ELF-1 (cell line): ENCODE data around the gene EXOC4.

ENCODE experiments used
- DNase-seq: peaks from one replicate; pipeline ENCODE4 v3.0.0-alpha.2; 2016; ENCODE audit warnings: low read depth, low spot score

EXOC4 gene

GRCh38 chr7:133423618-133424017 is 170.7 kb downstream of the EXOC4 start:
- no peak for DNase-seq

DNA sequence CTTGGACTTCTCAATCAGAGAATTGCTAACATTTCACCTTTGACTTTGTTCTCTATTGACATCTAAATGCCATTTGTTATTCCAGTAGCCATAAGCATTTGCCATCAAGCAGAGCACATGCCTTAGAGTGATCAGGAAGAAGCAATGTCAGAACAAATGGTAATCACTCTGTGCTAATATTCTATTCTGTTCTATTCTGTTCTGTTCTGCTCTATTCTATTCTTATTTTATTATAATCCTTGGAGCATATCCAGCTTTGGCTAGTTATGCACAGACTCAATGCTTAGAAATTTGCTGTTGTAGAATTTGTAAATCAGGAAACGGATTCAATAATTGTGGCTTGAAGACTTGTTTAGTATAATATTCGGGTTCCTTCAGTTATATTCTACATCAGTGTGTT is 175.4 kb downstream of the EXOC4 start:
- no peak for DNase-seq

DNA sequence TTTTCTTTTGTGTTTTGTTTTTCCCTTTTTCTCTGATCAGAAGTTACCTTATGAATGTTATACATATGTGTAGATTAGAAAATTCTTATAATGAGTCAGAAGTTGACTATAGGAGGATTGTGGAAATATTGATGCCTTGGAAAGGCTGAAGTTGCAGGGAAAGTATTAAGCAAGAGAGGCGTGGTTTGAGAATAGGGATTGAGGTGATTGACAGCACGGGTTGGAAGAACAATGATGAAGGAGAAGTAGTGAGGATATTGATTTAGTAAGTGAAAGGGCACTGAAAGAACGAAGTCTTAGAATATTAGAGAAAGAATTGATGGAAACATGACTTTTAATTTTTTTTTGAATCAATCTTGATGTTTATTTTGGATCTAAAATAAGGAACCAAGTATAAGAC is 176.0 kb downstream of the EXOC4 start:
- no peak for DNase-seq

GRCh38 chr7:133429371-133429770 is 176.5 kb downstream of the EXOC4 start:
- no peak for DNase-seq

DNA sequence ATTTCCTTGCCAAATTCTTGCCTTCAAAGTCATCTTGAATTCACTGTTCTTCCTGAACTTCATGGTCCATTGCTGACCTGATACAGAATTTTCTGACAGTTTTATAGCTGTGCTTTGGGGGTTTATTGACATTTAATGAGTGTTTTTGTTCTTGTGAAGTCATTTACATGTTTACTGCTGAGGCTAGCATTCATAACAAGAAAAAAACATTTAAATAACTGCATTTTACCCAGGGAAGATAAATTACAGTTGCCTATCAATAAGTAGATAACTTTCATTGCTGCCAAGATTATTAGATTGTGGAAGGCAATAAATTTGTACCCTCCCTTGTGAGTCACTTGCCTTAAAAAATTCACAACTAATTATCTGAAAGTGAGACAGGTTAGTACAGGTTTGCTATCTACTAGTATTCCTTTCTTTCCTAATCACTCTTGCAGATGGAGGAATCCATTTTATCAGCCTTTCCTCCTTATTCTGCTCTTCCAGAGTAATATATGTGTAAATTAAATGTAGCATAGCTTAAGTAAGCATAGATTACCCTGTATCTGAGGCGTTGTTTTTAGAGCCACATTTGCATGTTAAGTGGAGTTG is 178.4 kb downstream of the EXOC4 start:
- DNase-seq, result no peak

- no peak for DNase-seq
Observed at GRCh38 chr7:133433165-133433812, 180.4 kb downstream of the EXOC4 start.

GRCh38 chr7:133434246-133434865 is 181.5 kb downstream of the EXOC4 start:
- no peak for DNase-seq

DNA sequence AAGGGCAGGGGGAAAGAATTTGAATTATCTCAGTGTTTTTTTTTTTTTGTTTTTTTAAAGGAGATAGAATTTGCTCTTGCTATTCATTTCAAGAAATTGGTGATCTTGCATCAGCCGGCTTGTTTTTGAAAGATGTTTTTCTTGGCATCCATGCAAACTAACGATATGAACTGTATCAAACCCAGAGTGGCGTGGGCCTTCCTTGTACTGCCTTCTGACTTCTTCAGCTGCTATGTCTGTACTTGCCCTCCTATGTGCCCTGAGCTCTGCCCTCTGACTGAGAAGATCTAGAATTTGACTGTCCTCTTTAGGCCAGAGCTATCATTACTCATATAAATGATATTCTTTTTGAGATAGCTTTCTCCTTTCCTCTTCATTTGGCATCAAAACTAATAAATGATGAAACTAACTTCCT is 183.1 kb downstream of the EXOC4 start:
- DNase-seq, result no peak

DNA sequence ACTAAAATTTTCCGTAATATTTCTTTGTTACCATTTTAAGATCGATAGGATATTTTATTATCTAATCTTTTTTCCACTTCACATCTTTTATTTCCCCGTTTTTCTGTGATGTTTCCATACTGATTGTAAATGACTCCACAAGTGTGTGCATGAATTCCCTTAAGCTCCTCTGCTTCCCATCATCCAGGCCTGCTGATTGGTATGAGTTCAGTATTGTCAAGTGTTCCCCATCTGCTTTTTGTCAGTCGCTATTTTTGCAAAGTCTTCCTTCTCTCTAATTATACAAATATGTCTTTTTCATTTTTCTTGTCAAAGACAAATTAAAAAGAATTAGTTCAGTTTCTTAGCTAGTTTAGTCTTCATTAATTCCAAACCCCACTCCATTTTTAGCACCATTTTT is 184.7 kb downstream of the EXOC4 start:
- no peak for DNase-seq

DNA sequence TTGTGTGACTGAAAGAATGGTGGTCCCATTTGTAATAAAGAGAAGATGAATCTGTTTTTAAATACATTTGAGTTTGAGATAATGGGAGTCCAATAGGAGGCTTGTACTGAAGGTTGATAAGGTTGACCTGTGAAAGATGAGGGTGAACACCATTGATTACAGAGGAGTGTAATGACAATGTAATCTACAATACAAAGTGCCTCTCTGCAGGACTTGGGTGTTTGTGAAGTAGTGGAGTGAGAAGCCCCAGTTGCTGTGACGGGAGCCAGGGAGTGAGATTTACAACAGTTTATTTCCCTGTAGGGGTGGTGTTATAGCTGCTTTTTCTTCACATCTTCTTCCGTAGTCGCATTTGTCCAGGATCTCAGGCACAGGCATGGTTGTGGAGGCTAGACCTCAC is 189.9 kb downstream of the EXOC4 start:
- no peak for DNase-seq

GRCh38 chr7:133445617-133446016 is 192.7 kb downstream of the EXOC4 start:
- no peak for DNase-seq

DNA sequence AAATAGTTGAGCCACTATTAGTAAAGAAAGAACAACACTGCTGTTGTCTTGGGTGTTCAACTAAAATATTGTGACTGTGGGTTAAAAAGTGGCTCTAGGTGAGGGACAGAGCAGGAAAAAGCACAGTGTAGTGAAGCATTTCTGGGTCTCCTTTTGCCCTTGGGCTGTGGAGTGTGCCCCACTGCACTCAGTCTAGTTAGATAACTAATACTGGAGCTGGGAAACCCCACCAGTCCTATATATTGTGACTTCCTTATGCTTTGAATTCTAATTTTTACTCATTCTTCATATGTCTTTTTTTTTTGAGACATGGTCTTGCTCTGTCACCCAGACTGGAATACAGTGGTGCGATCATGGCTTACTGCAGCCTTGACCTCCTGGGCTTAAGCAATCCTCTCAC is 195.1 kb downstream of the EXOC4 start:
- no peak for DNase-seq

DNA sequence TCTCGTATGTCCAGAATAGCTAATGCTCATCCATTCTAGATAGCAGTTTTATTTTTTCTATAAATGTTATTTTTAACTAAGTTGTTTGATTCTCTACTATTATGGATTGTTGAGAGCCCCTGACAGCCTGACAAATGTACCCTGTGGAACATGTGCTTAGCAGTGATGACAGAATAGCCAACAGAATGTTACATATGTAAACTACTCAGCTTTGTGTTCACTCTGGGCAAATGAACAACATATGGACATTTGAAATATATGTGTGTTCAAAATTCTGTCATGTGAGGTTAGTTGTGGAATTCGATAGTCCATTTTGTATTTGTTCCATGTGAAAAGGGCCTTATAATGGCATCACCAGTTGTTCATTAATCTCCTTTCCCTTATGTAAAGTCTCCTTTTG is 199.7 kb downstream of the EXOC4 start:
- no peak for DNase-seq

DNA sequence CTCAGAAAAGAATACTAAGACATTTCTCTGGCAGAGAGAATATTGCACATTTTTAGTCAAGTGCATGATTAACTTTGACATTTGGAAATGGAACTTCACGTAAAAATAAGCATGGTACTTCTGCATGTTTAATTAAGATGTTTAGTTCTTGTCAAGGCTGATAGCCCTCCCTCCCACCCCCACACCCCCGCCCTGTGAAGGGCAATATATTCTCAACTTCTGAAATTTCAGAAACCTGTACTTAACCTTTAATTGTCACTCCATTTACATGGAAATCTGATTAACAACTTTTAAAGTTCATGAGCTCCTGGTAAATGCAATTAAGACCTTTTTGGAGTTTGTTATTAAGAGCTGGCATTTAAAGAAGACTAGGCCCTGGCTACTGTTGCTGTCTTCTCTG is 205.8 kb downstream of the EXOC4 start:
- DNase-seq, result no peak

DNA sequence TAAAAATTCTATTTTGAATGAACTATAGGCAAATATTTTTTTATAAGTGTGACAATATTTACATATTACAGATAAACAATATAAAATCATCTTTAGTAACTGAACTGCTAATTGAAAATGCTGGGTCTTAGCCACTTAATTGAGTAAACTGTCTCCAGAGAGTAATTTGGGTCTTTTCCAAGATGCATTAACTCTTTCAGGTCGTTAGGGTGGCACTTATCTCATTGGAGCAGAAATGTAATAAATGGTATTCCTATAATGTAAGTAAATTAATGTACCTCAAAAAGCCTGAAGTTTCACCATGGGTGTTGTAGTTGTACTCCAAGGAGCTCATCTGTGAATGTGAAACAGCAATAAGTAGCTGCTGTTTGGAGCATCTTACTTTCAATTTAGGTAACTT is 208.5 kb downstream of the EXOC4 start:
- no peak for DNase-seq

DNA sequence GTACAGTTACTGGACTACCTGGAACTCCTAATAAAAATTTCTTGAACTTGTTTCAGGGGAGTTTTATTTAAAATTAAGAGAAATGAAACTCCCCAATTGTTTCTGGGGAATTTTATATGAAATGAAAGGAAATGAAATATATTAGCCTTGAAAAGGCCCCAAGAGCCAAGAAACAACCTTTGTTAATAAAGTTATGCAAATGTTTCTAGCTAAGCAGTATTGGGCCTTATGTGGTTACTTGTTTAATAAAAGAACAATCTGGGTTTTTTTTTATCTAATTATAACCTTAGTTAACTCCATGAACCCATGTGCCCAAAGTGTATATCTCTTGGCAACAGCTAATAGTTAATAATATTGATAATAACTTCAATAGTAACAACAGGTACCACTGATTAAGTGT is 222.8 kb downstream of the EXOC4 start:
- no peak for DNase-seq

DNA sequence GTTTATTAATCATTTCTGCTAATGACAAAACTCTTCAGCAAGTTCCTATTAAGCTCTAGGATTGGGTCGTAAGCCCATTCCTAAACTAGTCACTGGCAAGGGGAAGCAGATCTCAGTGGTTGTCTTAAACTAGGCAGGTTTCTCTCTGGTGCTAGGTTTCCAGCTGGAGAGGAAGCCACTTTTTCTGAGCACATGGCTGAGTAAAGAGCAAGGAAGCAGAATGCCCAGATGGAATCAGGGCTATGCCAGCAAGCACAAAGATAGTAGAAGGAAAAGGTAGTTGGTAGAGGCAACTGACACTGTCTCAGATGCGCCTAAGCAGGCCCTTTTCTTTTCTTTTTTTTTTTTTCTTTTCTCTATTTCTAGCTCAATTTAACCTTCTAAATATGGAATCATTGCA is 224.9 kb downstream of the EXOC4 start:
- no peak for DNase-seq

DNA sequence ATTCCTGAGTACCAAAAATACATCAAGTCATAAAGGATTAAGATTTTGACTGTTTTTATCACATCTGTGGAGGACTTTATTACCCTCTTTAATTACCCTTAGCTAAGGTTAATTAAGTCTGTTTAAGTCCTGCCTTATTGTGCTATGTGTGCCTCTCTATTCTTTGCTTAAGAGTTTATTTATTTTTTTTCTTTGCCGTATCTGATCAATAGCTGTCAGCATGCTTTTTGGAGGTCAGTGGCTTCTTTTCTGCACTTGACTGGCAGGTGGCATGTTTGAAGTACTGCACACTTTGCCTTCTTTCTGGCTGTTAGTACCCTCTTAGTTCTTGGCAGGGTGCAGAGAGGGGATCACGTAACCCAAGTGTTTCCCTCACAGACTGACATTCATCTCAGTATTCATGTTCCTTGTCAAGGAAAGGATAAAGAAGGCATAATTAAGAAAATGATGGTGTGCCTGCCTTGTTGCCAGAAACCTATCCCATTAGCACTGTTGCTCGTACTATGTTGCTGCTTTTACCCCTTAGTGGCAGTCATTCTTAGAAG is 225.8 kb downstream of the EXOC4 start:
- DNase-seq, result no peak

DNA sequence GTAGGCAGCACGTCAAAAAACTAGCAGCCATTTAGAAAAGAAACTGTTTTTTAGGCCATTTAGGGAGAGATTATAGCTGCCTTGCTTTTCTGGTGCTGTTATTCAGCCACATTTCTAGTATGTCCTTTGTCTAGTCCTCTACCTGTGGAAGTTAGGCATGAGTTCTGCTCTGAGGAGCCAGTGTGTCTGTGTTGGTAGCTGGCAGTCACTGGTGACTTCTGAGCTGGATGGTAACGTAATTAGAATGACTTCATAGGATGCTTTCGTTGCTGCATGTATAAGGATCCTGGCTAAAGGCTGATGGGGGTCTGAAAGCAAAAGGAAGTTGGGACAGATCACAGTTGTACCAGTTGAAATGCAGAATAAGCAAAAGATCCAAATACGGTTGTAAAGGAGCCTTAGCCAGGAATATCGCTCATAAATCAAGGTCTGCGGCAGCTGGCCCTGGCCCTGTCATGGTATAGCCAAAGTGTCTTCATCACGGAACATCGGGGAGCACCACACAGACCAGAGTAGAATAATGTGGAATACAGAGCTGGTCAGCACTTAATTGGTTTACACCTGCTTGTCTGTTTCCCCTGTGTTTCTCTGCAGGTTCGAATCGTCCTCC is 226.7 kb downstream of the EXOC4 start:
- DNase-seq, result no peak

- no peak for DNase-seq
Observed at GRCh38 chr7:133480868-133481267, 228.0 kb downstream of the EXOC4 start.

DNA sequence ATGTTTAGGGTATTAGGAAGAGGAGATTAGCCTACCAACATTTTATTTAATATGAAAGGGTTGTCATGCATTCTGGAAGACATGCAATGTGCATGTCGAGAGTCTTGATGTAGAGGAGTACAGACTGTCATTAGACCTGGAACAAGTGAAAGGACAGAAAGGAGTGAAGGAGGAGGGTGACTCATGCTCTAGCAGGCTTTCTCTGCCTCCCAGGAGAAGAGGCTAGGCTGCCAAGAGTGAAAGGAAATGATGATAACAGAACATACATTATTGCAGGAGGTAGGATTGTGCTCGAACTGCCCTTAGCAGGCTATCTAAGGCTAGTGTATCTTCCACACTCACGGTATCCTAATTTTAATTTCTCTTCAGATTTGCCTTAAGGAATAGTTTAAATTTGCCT is 228.8 kb downstream of the EXOC4 start:
- no peak for DNase-seq

- no peak for DNase-seq
Observed at GRCh38 chr7:133482599-133482998, 229.7 kb downstream of the EXOC4 start.

DNA sequence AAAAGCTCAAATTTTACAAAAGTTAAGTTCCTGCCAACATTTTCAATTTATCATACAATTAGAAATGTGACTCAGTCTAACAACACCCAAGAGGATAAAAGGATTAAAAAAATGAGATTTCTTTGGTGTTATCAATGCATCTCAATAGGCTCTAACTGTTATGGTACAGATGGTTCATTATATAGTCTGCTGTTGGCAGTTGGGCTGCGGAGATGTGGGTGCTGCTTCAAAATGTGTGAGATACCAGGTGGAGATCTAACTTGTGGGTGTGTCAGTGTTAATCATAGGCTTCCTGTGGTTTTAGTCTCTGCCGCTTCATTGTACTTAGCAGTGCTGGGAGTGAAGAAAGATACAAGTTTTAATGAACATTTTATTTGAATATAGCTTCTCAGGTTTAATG is 231.2 kb downstream of the EXOC4 start:
- no peak for DNase-seq
